ENCODE results near the gene PPM1H. TPM values are rescaled to one million over a fixed set of nuclear protein-coding genes. Genes with fewer than 3 reads are reported as not detected.

The PPM1H gene
- polyA plus RNA-seq, 1 donor, result 20.0 TPM

GRCh38 chr12:62637679-62638078, 297.3 kb downstream of the PPM1H start:
- Histone ChIP-seq H3K27me3 (ENCODE audit: control insufficient read depth, insufficient read depth, low read length) (no peaks in the 10 kb centered on the region), H3K36me3 (ENCODE audit: control insufficient read depth, insufficient read depth, low read length) (no peaks in the 10 kb centered on the region), H3K4me3 (ENCODE audit: low read length) (no peak overlapping the region), H3K27ac (ENCODE audit: low read length) (no peak overlapping the region), H3K4me1 (ENCODE audit: control insufficient read depth, insufficient read depth, low read length) (peaks cover 3% of the 10 kb centered on the region), H3K9me3 (ENCODE audit: control insufficient read depth, low read depth, low read length) (no peaks in the 10 kb centered on the region)
- no peak for DNase-seq
- WGBS (ENCODE audit: insufficient coverage, low lambda C conversion rate), result no CpG with 5 or more reads among the region's 5 CpGs

DNA sequence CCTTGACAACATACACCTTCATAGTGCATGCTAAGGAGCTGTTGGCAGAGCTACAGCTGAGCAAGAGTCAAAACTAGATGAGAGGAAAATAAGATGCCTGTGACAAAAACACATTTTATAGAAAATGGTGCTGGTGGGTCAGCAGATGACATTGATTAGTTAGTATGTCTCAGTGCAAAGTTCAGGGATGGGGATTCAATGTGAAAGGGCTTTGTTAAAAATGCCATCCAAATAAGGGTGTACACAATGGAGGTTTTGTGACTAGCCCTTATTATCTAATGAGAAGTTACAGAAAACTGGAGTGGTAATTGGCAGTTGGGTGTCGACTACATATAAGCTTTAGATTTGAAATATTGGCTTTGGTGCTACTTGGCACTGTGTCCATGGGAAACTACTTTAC, 299.3 kb downstream of the PPM1H start:
- no peaks in the 10 kb centered on the region for H3K36me3 ChIP-seq (ENCODE audit: control insufficient read depth, insufficient read depth, low read length)
- peaks cover 9% of the 10 kb centered on the region for H3K27me3 ChIP-seq (ENCODE audit: control insufficient read depth, insufficient read depth, low read length)
- no peaks in the 10 kb centered on the region for H3K9me3 ChIP-seq (ENCODE audit: control insufficient read depth, low read depth, low read length)
- no peak overlapping the region for H3K27ac ChIP-seq (ENCODE audit: low read length)
- no peak overlapping the region for H3K4me3 ChIP-seq (ENCODE audit: low read length)
- no peak for DNase-seq
- 88% methylated on average over 1 of the region's 1 CpG for WGBS (ENCODE audit: insufficient coverage, low lambda C conversion rate)
- peaks cover 8% of the 10 kb centered on the region for H3K4me1 ChIP-seq (ENCODE audit: control insufficient read depth, insufficient read depth, low read length)

DNA sequence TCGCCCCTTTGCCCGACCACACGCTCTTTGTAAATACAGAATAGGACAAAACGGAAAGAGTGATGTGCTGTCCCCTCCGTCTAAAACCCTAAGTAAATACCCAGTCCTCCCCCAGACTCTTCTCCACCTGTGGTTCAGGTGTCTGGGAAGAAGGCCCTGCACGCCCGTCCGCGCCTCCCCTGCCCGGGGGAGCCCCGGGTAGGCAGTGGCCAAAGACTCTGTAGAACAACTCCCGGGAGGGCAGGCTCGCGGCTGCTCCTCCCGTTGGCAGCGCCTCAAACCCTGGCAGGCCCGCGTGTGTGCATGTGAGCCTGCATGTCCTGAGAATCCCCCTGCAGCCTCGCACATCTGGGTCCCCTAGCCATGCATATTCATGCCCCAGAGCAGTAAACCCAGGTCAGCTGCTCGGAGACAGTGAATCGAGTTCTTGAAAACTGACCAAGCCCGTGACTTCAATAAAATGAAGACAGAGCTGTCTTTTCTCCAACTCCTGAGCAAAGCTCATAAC, 302.5 kb downstream of the PPM1H start:
- Histone ChIP-seq H3K4me1 (ENCODE audit: control insufficient read depth, insufficient read depth, low read length) (peaks cover 8% of the 10 kb centered on the region), H3K27ac (ENCODE audit: low read length) (no peak overlapping the region), H3K36me3 (ENCODE audit: control insufficient read depth, insufficient read depth, low read length) (no peaks in the 10 kb centered on the region), H3K27me3 (ENCODE audit: control insufficient read depth, insufficient read depth, low read length) (peaks cover 18% of the 10 kb centered on the region), H3K4me3 (ENCODE audit: low read length) (peak overlapping the region; percentile 50), H3K9me3 (ENCODE audit: control insufficient read depth, low read depth, low read length) (no peaks in the 10 kb centered on the region)
- no CpG with 5 or more reads among the region's 22 CpGs for WGBS (ENCODE audit: insufficient coverage, low lambda C conversion rate)
- DNase-seq, result peak; percentile 26 to 70

DNA sequence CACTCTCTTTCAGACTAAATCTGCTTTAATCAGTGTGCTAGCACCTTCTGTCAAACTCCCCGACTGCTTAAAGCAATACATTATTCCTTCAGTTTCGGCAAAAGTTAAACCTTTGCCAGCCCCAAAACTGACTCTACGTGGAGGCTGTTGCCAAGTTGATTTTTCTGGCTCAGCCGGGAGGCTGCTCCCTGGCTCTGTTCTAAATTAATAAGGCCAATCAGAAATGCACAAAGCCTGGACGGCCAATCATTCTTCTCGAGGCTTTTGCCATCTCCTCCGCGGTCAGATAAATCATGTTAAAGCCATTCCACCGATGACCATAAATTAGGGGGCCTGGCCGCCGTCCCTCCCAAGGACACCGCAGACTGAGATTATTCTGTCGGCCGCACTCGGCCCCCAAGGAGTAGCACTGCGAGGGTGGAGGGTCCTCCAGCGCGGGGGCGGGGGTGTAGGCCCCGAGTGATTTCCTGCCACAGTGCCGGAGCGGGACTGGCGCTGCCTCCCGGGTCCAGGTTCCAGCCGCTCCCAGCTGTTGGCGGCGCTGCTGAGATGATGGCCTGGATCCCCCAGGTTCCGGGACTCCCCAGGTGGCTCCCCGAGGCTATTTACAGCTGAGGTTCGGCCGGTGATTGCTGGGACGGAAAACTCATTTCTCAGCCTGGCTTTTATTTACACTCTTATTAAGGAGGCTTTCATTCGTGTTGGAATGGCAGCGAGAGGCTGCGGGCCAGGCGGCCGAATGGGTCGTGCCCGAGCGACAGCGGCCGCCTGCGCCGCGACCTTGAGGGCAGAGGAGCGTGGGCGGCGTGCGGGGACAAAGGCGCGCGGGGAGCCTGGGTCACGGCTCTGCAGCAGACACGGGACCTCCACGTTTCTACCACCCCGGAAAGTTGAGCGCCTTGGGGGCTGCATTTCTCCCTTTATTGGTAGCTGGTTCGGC, 303.2 kb downstream of the PPM1H start:
- Histone ChIP-seq H3K27ac (ENCODE audit: low read length) (no peak overlapping the region), H3K9me3 (ENCODE audit: control insufficient read depth, low read depth, low read length) (no peaks in the 10 kb centered on the region), H3K4me1 (ENCODE audit: control insufficient read depth, insufficient read depth, low read length) (peaks cover 8% of the 10 kb centered on the region), H3K4me3 (ENCODE audit: low read length) (peak overlapping the region; percentile 50), H3K36me3 (ENCODE audit: control insufficient read depth, insufficient read depth, low read length) (no peaks in the 10 kb centered on the region), H3K27me3 (ENCODE audit: control insufficient read depth, insufficient read depth, low read length) (peaks cover 18% of the 10 kb centered on the region)
- no CpG with 5 or more reads among the region's 58 CpGs for WGBS (ENCODE audit: insufficient coverage, low lambda C conversion rate)
- DNase-seq, result peak; percentile 50 to 77

DNA sequence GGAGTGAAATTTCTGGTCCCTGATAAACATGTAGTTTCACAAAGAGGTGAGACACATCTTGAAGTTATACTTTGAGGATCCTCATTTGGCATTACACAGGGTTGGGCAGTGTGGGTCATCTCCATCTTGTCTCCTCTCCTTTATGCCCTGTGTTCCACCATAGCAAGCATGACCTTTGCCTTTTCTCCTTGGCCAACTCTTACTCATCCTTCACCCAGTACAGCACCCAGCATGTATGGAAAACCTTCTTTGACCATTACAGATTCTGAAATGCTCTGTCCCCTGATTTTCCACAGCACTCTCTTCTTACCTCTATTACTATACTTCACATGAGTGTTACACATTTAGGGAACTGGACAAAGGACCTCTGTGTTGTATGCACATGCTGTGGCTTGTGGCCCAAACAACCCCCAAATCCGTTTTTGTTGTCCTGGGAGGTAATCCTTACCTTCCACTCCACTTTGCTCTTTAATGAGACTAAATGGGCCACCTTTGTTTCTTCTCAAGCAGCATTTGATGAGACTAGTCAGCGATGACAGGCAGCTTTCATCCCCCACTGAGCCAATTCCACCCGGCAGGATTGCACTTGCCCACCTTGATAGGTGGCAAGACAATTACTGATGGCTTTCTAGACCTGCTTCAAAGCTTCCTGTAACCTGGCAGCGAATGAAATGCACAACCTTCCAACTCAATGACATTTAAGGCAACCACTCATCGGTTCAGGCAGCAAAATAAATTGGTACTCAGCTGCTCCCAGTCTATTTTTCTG, 304.8 kb downstream of the PPM1H start:
- peaks cover 8% of the 10 kb centered on the region for H3K4me1 ChIP-seq (ENCODE audit: control insufficient read depth, insufficient read depth, low read length)
- H3K27ac ChIP-seq (ENCODE audit: low read length), result no peak overlapping the region
- no peaks in the 10 kb centered on the region for H3K36me3 ChIP-seq (ENCODE audit: control insufficient read depth, insufficient read depth, low read length)
- H3K9me3 ChIP-seq (ENCODE audit: control insufficient read depth, low read depth, low read length), result no peaks in the 10 kb centered on the region
- no peak overlapping the region for H3K4me3 ChIP-seq (ENCODE audit: low read length)
- peaks cover 18% of the 10 kb centered on the region for H3K27me3 ChIP-seq (ENCODE audit: control insufficient read depth, insufficient read depth, low read length)
- no CpG with 5 or more reads among the region's 5 CpGs for WGBS (ENCODE audit: insufficient coverage, low lambda C conversion rate)
- no peak for DNase-seq

DNA sequence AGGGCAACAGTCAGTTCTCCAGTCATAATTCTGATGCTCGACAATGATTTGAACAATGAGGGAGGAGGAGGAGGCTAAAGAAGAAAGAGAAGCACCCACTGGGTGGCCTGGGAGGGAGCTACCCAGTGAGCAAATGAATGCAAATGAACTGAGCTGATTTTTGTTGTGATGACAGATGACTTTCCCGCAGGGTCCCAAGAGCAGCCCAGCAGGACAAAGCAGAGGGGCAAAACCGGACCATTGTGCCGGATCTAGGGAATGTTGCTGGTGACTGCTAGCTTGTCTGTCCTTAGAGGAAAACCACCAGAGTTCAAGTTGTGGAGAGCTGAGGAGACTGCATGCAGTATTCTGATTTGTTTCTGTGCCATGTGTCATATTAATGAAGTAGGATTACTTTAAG, 305.5 kb downstream of the PPM1H start:
- Histone ChIP-seq H3K4me3 (ENCODE audit: low read length) (no peak overlapping the region), H3K9me3 (ENCODE audit: control insufficient read depth, low read depth, low read length) (no peaks in the 10 kb centered on the region), H3K36me3 (ENCODE audit: control insufficient read depth, insufficient read depth, low read length) (no peaks in the 10 kb centered on the region), H3K4me1 (ENCODE audit: control insufficient read depth, insufficient read depth, low read length) (peaks cover 8% of the 10 kb centered on the region), H3K27ac (ENCODE audit: low read length) (no peak overlapping the region), H3K27me3 (ENCODE audit: control insufficient read depth, insufficient read depth, low read length) (peaks cover 18% of the 10 kb centered on the region)
- no peak for DNase-seq
- WGBS (ENCODE audit: insufficient coverage, low lambda C conversion rate), result no CpG with 5 or more reads among the region's 4 CpGs

DNA sequence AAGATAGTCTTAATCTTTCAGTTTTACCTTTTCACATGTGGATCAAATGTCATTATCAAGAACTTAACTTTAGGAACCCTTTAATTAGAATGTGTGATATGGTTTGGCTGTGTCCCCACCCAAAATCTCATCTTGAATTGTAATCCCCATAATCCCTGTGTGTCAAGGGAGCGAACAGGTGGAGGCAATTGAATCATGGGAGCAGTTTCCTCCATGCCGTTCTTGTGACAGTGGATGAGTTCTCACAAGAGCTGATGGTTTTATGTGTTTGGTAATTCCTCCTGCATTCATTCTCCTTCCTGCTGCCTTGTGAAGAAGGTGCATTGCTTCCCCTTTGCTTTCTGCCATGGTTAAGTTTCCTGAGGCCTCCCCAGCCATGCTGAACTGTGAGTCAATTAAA, 307.8 kb downstream of the PPM1H start:
- WGBS (ENCODE audit: insufficient coverage, low lambda C conversion rate), result no CpG with 5 or more reads among the region's 2 CpGs
- peaks cover under 1% of the 10 kb centered on the region for H3K4me1 ChIP-seq (ENCODE audit: control insufficient read depth, insufficient read depth, low read length)
- H3K36me3 ChIP-seq (ENCODE audit: control insufficient read depth, insufficient read depth, low read length), result no peaks in the 10 kb centered on the region
- H3K27me3 ChIP-seq (ENCODE audit: control insufficient read depth, insufficient read depth, low read length), result peaks cover 18% of the 10 kb centered on the region
- no peak for DNase-seq
- no peak overlapping the region for H3K4me3 ChIP-seq (ENCODE audit: low read length)
- H3K9me3 ChIP-seq (ENCODE audit: control insufficient read depth, low read depth, low read length), result no peaks in the 10 kb centered on the region
- no peak overlapping the region for H3K27ac ChIP-seq (ENCODE audit: low read length)

DNA sequence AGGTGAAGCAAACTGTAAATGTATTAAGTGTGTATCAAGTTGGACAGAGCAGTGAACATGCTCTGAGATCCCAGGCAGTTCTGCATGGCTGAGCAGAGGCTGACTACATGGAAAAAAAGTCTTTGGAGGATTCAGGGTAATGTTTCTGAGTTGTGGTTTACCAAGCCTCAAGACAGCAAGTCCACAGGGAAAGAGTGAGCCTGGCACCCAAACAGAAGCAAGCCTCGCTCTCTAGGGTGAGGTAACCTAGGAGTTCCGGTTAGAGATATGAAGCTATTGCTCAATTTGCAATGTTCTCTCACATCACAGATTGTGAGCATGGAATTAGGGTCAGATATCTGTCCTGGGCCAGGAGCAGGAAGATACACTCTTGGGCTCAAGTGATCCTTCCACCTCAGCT, 309.7 kb downstream of the PPM1H start:
- Histone ChIP-seq H3K27me3 (ENCODE audit: control insufficient read depth, insufficient read depth, low read length) (peaks cover 5% of the 10 kb centered on the region), H3K4me3 (ENCODE audit: low read length) (no peak overlapping the region), H3K27ac (ENCODE audit: low read length) (no peak overlapping the region), H3K36me3 (ENCODE audit: control insufficient read depth, insufficient read depth, low read length) (no peaks in the 10 kb centered on the region), H3K4me1 (ENCODE audit: control insufficient read depth, insufficient read depth, low read length) (no peaks in the 10 kb centered on the region), H3K9me3 (ENCODE audit: control insufficient read depth, low read depth, low read length) (no peaks in the 10 kb centered on the region)
- peak; percentile 18 to 45 for DNase-seq
- WGBS (ENCODE audit: insufficient coverage, low lambda C conversion rate), result no CpG with 5 or more reads among the region's 2 CpGs

GRCh38 chr12:62622177-62622576, 312.8 kb downstream of the PPM1H start:
- Histone ChIP-seq H3K4me1 (ENCODE audit: control insufficient read depth, insufficient read depth, low read length) (no peaks in the 10 kb centered on the region), H3K9me3 (ENCODE audit: control insufficient read depth, low read depth, low read length) (no peaks in the 10 kb centered on the region), H3K27me3 (ENCODE audit: control insufficient read depth, insufficient read depth, low read length) (no peaks in the 10 kb centered on the region), H3K36me3 (ENCODE audit: control insufficient read depth, insufficient read depth, low read length) (no peaks in the 10 kb centered on the region), H3K4me3 (ENCODE audit: low read length) (no peak overlapping the region), H3K27ac (ENCODE audit: low read length) (no peak overlapping the region)
- WGBS (ENCODE audit: insufficient coverage, low lambda C conversion rate), result no CpG with 5 or more reads among the region's 2 CpGs
- DNase-seq, result no peak

DNA sequence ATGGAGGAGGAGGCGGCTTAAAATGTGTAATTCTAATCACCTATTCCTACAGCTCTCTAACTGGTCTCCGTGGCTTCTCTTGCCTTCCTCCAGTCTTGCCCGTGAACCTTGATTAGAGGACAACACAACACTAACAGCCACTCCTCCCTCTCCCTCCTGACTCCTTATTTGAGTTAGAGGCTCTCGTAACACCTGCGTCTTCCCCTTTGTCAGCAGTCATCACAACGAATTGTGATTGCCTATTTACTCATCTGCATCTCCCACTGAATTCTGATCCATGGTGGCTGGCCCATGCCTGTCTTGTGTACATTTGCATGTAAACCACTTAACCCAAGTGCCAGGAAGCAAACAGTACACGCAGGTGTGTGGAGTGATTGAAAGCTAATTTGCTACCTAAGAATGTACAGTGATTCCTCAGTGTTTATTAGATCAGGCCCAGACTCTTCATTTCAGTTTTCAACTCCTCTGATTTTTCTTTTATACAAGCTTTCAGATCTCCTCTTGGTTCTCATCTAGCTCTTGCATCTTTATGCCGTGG, 313.8 kb downstream of the PPM1H start:
- WGBS (ENCODE audit: insufficient coverage, low lambda C conversion rate), result no CpG with 5 or more reads among the region's 8 CpGs
- no peaks in the 10 kb centered on the region for H3K36me3 ChIP-seq (ENCODE audit: control insufficient read depth, insufficient read depth, low read length)
- no peaks in the 10 kb centered on the region for H3K27me3 ChIP-seq (ENCODE audit: control insufficient read depth, insufficient read depth, low read length)
- H3K9me3 ChIP-seq (ENCODE audit: control insufficient read depth, low read depth, low read length), result no peaks in the 10 kb centered on the region
- H3K27ac ChIP-seq (ENCODE audit: low read length), result no peak overlapping the region
- H3K4me1 ChIP-seq (ENCODE audit: control insufficient read depth, insufficient read depth, low read length), result no peaks in the 10 kb centered on the region
- no peak for DNase-seq
- no peak overlapping the region for H3K4me3 ChIP-seq (ENCODE audit: low read length)
